Measurements from ENCODE around the gene TRAPPC8.
"Not testable (repeated sequence)": the region's sequence is repeated elsewhere in the genome, so short reads cannot be mapped to it uniquely, and the experiment has no call there.

Gene TRAPPC8

GRCh38 chr18:31860488-31860887 lies 82.4 kb downstream of the TRAPPC8 start:
- peak; percentile 10 for DNase-seq

GRCh38 chr18:31857526-31858106 lies 85.3 kb downstream of the TRAPPC8 start:
- peak; percentile 61 for DNase-seq

- peak; percentile 36 for DNase-seq
These were observed 92.1 kb downstream of the TRAPPC8 start for GRCh38 chr18:31850844-31851243.

GRCh38 chr18:31840499-31840898 lies 102.4 kb downstream of the TRAPPC8 start:
- DNase-seq = no peak

GRCh38 chr18:31837879-31838278 lies 105.0 kb downstream of the TRAPPC8 start:
- DNase-seq = no peak

- DNase-seq = no peak
These were observed 107.3 kb downstream of the TRAPPC8 start for GRCh38 chr18:31835528-31836133.

- DNase-seq = no peak
These were observed 111.0 kb downstream of the TRAPPC8 start for GRCh38 chr18:31831903-31832302.

GRCh38 chr18:31830686-31831085 lies 112.2 kb downstream of the TRAPPC8 start:
- no peak for DNase-seq

- DNase-seq = no peak
These were observed 114.3 kb downstream of the TRAPPC8 start for GRCh38 chr18:31828613-31829012.

GRCh38 chr18:31826673-31827325 lies 116.1 kb downstream of the TRAPPC8 start:
- DNase-seq = not testable (repeated sequence)

GRCh38 chr18:31825772-31826171 lies 117.2 kb downstream of the TRAPPC8 start:
- DNase-seq = no peak

GRCh38 chr18:31821545-31822171 lies 121.3 kb downstream of the TRAPPC8 start:
- DNase-seq = peak; percentile 92

- DNase-seq = no peak
These were observed 123.1 kb downstream of the TRAPPC8 start for GRCh38 chr18:31819925-31820229.

- peak; percentile 86 for DNase-seq
These were observed 123.6 kb downstream of the TRAPPC8 start for GRCh38 chr18:31819106-31819924.

- peak; percentile 60 for DNase-seq
These were observed 128.8 kb downstream of the TRAPPC8 start for GRCh38 chr18:31814132-31814531.

GRCh38 chr18:31810336-31811130 lies 132.4 kb downstream of the TRAPPC8 start:
- not testable (repeated sequence) for DNase-seq

GRCh38 chr18:31809049-31809448 lies 133.9 kb downstream of the TRAPPC8 start:
- not testable (repeated sequence) for DNase-seq

- no peak for DNase-seq
These were observed 141.8 kb downstream of the TRAPPC8 start for GRCh38 chr18:31801078-31801477.

GRCh38 chr18:31799257-31799656 lies 143.7 kb downstream of the TRAPPC8 start:
- not testable (repeated sequence) for DNase-seq

GRCh38 chr18:31798399-31798798 lies 144.5 kb downstream of the TRAPPC8 start:
- no peak for DNase-seq

GRCh38 chr18:31795747-31796146 lies 147.2 kb downstream of the TRAPPC8 start:
- no peak for DNase-seq

- no peak for DNase-seq
These were observed 149.4 kb downstream of the TRAPPC8 start for GRCh38 chr18:31793531-31793930.

Measured in hematopoietic multipotent progenitor cell treated with erythropoietin and hydrocortisone succinate and interleukin-3 and kit ligand, for 4 days (in vitro differentiated cells).